ENCODE data around the gene BCL2. TPM values are rescaled to one million over a fixed set of nuclear protein-coding genes. Genes with fewer than 3 reads are reported as not detected.

Gene BCL2
- polyA plus RNA-seq, 3 donors, result 23.1 to 27.3 (median 26.8) TPM

DNA sequence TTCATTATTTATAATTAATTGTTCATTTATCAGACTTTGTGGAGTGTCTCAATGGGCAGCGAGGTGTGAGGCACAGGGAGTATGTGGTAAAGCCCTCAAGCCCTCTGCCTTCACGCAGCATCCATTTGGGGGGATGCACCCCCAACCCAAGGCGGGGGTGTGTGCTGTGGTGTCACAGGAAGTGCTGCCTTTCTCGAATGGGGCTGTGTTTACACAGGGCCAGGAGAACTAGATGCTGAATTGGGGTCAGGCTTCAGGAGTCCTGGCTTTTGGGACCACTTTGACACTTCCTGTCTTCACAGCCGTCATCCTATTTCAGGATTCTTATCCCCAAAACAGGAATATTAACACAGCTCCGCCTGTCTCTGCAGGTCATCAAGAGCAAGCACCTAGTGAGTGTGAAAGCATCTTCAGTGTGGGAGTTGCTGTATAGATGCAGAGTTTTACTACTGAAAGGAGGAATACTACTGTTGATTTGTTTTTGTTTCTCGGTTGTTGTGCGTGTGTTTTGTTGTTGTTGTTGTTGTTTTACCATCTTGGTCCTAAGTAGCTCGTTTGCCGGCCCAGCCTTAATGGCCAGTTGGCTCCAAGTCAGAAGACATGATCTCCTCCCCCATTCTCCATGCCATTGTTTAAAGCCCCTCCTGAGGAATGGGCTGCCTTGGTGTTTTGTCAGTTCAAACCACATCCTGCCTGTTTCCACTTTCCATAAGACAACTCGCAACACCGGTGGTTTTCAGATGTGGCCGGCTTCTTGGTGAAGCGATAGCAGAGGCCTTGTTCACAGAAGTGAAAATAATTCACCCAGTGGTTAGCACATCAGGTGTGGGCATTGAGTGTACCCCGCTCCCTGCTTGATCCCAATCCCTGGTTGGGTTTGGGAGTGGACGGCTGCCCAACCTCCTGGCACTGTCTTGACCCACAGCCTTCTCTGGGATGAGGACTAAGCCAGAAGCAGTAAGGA is 221.3 kb downstream of the BCL2 start:
- DNase-seq (ENCODE audit: extremely low read depth in 1 of 11, low read depth in 9 of 11, low spot score in 4 of 11), result no peak

DNA sequence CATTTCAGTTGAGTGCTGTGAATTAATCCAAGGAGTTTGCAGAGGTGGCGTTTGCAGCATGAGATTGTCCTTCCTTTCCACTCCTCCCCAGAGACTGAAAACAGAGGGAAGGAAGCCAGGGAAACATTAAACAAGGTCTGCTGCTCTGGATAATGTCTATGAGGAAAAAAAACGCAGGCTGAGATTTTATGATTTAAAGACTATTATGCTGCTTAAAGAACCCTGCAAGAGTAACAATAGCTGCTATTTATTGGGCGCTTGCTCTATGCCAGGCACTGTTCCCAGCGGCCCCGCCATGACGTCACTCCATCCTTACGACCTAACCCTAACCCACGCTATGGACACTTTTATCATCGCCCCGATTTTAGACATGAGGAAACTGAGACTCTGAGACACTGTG is 222.4 kb downstream of the BCL2 start:
- no peak for DNase-seq (ENCODE audit: extremely low read depth in 1 of 11, low read depth in 9 of 11, low spot score in 4 of 11)

GRCh38 chr18:63096327-63096874 is 223.2 kb downstream of the BCL2 start:
- DNase-seq (ENCODE audit: extremely low read depth in 1 of 11, low read depth in 9 of 11, low spot score in 4 of 11), result no peak

GRCh38 chr18:63095768-63096167 is 223.8 kb downstream of the BCL2 start:
- no peak for DNase-seq (ENCODE audit: extremely low read depth in 1 of 11, low read depth in 9 of 11, low spot score in 4 of 11)

GRCh38 chr18:63091671-63092364 is 227.8 kb downstream of the BCL2 start:
- no peak for DNase-seq (ENCODE audit: extremely low read depth in 1 of 11, low read depth in 9 of 11, low spot score in 4 of 11)

- no peak for DNase-seq (ENCODE audit: extremely low read depth in 1 of 11, low read depth in 9 of 11, low spot score in 4 of 11)
Observed at GRCh38 chr18:63090334-63090733, 229.2 kb downstream of the BCL2 start.

DNA sequence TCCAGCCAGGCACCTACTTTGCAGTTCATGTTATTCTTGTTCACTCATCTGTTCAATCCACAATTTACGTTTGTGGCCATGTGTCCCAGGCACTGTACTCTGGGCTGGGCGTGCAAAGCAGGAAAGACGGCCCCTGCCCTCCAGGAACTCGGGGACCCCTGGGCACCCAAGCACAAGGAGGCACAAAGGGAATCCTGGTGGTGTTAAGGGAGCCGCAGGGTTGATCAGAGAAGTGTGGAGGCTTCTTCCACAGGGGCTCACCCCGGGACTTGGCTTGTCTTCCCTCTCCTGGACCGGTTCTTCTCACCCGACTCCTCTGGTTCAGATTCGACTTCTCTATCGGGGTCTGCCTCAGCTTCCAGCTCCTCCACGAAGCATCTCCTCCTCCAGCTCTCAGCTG is 230.5 kb downstream of the BCL2 start:
- DNase-seq (ENCODE audit: extremely low read depth in 1 of 11, low read depth in 9 of 11, low spot score in 4 of 11), result no peak

- no peak for DNase-seq (ENCODE audit: extremely low read depth in 1 of 11, low read depth in 9 of 11, low spot score in 4 of 11)
Observed at GRCh38 chr18:63088262-63088661, 231.3 kb downstream of the BCL2 start.

GRCh38 chr18:63087421-63088230 is 231.9 kb downstream of the BCL2 start:
- DNase-seq (ENCODE audit: extremely low read depth in 1 of 11, low read depth in 9 of 11, low spot score in 4 of 11), result no peak

DNA sequence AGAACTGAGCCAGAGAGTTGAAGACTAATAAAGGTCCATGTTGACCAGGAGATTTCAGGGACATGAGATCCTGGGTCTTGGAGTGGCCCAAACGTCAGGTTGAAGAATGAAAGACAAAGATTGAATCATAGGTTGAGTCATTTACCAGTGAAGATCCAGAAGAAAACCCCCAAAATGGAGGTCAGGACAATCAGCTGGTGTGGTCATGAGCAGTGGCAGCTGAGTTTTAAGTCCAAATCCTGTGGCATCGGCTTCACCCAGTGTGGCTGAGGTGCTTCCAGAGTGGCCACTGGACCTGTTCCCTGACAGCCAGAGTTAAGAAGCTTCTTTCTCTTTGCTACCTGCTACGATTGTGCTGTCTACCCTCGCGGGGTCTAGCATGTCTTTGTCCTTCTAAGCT is 234.0 kb downstream of the BCL2 start:
- no peak for DNase-seq (ENCODE audit: extremely low read depth in 1 of 11, low read depth in 9 of 11, low spot score in 4 of 11)

DNA sequence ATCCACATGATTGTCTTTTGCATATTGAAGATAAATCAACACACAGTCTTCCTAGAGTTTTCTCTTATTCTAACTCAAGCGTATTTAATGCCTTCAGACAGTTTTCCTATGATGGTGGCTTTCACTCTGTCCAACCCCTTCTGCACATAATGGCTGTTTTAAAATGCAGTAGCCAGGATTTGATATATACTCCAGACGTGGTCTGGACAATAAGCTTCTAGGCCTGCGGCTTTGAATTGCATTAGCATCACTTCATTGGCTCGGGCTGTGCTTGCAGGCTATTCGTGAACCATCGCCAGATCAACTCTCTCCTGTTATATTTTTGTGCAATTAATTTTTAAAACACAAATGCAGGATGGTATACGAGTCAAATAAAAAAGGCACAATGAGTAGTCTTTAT is 235.3 kb downstream of the BCL2 start:
- DNase-seq (ENCODE audit: extremely low read depth in 1 of 11, low read depth in 9 of 11, low spot score in 4 of 11), result no peak

DNA sequence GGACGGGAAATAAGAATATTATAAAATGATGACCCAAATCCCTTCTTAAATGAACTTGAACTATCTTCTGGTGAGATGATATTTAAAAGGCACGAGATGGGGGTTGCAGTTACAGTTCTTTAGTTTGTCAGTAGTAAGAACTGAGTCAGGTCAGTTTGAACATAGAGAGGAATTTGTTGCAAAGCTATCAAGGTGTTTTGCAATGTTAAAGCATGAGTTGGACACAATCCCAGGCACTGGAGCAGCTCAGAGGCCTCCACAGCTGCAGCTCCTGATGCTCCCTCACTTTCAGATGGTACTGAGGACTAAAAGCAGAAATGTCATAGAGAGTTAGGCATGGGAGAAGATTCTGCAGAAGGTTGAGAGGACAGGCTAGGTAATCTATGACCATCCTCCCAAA is 236.0 kb downstream of the BCL2 start:
- DNase-seq (ENCODE audit: extremely low read depth in 1 of 11, low read depth in 9 of 11, low spot score in 4 of 11), result no peak

DNA sequence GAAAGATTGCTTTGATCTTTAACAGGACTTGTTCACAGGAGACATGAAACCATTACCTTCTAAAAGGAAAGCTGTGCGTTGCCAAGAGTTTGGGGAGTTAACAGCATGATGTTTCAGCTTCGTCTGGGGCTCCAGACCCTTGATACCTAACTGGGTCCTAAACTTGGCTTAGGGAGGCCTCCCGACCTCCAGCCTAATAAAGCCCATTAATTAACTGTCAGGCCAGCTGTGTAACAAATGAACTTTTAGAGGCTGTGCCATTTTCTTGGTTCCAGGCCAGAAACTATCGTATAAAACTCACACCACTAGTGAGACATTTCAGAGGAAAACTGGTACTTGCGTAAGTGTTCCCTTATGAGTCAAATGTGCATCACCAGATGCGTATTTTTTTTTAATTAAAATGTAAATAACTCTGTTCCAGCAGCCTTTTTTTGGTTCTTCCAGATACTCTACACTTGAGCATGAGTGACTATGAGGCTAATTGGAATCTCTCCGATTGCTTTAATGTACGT is 236.5 kb downstream of the BCL2 start:
- no peak for DNase-seq (ENCODE audit: extremely low read depth in 1 of 11, low read depth in 9 of 11, low spot score in 4 of 11)

DNA sequence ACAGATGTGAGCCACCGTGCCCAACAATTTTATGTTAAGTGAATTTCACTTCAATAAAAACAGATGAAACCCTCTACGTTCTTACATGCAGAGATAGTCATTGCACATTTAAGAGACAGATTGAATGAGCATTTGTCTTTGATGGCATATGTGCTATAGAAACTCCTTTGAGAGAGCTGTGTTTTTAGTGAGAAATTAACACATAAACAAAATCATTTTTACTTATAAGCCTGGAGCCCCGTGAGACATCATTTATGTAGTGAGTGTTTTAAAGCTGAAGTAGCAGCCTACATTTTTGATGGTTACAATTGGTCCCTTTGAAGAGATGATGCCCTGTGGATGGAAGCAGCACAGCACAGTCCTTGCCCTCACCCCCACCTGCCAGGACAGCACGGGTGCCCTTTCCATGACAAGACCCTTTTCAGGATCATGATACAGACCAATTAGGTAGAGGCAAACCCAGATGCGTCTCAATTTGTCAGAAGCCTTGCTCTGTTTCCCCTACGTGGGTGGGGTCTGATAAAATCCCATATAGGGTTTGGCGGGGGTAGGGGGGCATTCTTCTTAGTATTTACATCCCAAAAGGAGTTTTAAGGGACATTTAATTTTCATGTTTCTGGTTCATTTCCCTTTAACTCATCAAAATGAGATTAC is 237.1 kb downstream of the BCL2 start:
- DNase-seq (ENCODE audit: extremely low read depth in 1 of 11, low read depth in 9 of 11, low spot score in 4 of 11), result no peak

GRCh38 chr18:63079114-63079513 is 240.5 kb downstream of the BCL2 start:
- DNase-seq (ENCODE audit: extremely low read depth in 1 of 11, low read depth in 9 of 11, low spot score in 4 of 11), result no peak

DNA sequence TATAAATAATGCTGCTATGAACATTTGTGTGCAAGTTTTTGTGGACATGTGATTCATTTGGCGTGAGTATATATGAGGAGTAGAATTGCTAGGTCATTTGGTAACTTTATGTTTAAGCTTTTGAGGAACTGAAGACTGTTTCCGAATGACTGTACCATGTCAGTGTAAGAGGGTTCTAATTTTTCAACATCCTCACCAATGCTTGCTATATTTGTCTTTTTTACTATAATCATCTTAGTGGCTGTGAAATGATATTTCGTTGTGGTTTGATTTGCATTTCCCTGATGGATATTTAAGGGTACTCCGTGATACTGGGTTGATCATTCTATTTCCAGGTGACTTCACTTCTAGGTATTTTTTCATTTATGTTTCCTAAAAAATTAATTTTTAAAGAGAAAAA is 241.1 kb downstream of the BCL2 start:
- DNase-seq (ENCODE audit: extremely low read depth in 1 of 11, low read depth in 9 of 11, low spot score in 4 of 11), result no peak

DNA sequence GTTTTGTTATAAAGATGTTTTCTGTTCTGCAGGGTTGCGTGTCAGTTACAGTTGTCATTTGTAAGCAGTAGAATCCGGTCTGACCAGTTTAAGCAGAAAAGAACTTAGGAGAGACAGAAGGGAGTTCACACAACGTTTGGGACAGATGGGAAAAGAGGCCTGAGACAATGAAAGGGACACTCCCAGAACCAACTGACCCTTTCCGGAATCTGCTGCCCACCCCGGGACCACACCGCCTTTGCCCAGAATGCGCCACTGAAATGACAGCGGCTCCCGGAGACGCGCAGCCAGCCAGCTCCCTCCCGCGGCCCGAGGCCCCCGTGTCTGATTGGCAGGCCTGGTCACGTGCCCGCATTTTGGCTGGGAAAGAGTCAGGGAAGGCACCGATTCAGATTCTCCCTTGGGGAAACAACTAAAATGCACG is 244.6 kb downstream of the BCL2 start:
- DNase-seq (ENCODE audit: extremely low read depth in 1 of 11, low read depth in 9 of 11, low spot score in 4 of 11), result peak in 6 of 11 donors; percentile 31 to 62 (median 48)

DNA sequence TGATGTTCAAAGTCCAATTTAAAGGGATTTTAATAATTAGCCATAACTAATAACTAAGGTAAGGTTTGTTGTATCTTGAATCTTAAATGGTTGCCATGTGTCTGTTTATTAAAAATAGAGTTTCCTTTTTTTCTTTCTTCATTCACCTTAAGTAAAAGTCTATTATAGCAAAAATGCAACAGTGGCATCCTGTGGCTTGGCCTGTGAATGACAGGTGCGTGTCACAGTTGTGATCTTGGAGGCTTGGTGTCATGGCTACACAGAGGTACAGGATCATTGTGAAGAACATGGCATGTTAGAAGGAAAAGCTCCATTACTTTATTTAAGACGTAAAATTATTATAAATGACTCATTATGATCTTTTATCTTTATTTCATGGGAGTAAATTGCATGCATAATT is 246.1 kb downstream of the BCL2 start:
- DNase-seq (ENCODE audit: extremely low read depth in 1 of 11, low read depth in 9 of 11, low spot score in 4 of 11), result no peak
